K562 (cell line): ENCODE results near the gene PPM1M. TPM values are rescaled to one million over a fixed set of nuclear protein-coding genes. Genes with fewer than 3 reads are reported as not detected.

Experiments used
- CTCF ChIP-seq, 3 experiments: IDR thresholded peaks in 2 of 3; conservative IDR thresholded peaks in 1 of 3; 2 replicates each; pipeline ENCODE4 v1.5.1; 2011 to 2012; ENCODE audit warnings: low read length in 3 of 3, mild to moderate bottlenecking in 3 of 3, control low read depth in 2 of 3, improper control_type of control experiment in 1 of 3, inconsistent platforms in 1 of 3, low read depth in 1 of 3, mixed read lengths in 1 of 3, moderate library complexity in 1 of 3; ENCODE audit not compliant: insufficient read depth in 2 of 3
- RAD21 ChIP-seq, 2 experiments: fragments of 250-450 bp in 1 of 2; fragments of 450-650 bp in 1 of 2; sonication (Bioruptor Pico) in 1 of 2; formaldehyde crosslinking in 1 of 2; IDR thresholded peaks in 1 of 2; conservative IDR thresholded peaks in 1 of 2; 2 replicates each; pipeline versions ENCODE4 v1.4.0 to v1.8.0; 2020 to 2022; ENCODE audit warnings: mild to moderate bottlenecking in 2 of 2, moderate library complexity in 1 of 2
- REST ChIP-seq, 2 experiments: fragments of 450-650 bp; formaldehyde crosslinking in 1 of 2; IDR thresholded peaks; 2 replicates each; pipeline versions ENCODE4 v1.4.0 to v1.6.1; 2014 to 2020; ENCODE audit warnings: mild to moderate bottlenecking in 2 of 2, borderline replicate concordance in 1 of 2, low read depth in 1 of 2
- SRSF3 ChIP-seq: fragments of 200-400 bp; formaldehyde crosslinking; IDR thresholded peaks from 2 replicates; pipeline ENCODE4 v1.6.1; 2016; ENCODE audit warnings: mild to moderate bottlenecking, low read length, moderate library complexity; ENCODE audit not compliant: insufficient read depth
- TCF7L2 ChIP-seq: fragments of 150-350 bp; IDR thresholded peaks from 2 replicates; pipeline ENCODE4 v1.6.1; 2016; ENCODE audit warnings: low read depth, mild to moderate bottlenecking, low read length, moderate library complexity
- ZBTB33 ChIP-seq: sonication (generic); formaldehyde crosslinking; IDR thresholded peaks from 2 replicates; pipeline ENCODE4 v1.8.1; 2023; ENCODE audit warnings: mild to moderate bottlenecking, missing genetic modification reagents
- polyA plus RNA-seq, 8 experiments: library from polyadenylated mRNA; depleted of rRNA in 4 of 8; stranded (reverse) in 5 of 8; unstranded in 3 of 8; fragments of >200 nt; fragmentation: Nextera tagmentation in 2 of 8; fragmentation: Illumina TruSeq in 1 of 8; extraction: Ambion mirVana in 2 of 8; extraction: Trizol in 1 of 8; gene quantifications; 2 replicates each; pipeline versions ENCODE4 v1.2.1 to v1.2.3, GENCODE V29; 2011 to 2014; ENCODE audit warnings: inconsistent platforms in 1 of 8, missing spikeins in 1 of 8
- total RNA-seq, 7 experiments: library from RNA; depleted of rRNA in 6 of 7; stranded (reverse); fragments of >200 nt in 6 of 7; fragmentation: Illumina TruSeq in 2 of 7; extraction: Trizol in 2 of 7; gene quantifications; 2 replicates each; pipeline versions ENCODE4 v1.2.1 to v1.2.3, GENCODE V29; 2011 to 2021; ENCODE audit warnings: low replicate concordance in 1 of 7

PPM1M gene
- total and polyA plus RNA-seq, 9 of the 15 experiments (the other 6 are each of a cell fraction or from before 2014, with no cell fraction given): 1.4 to 9.2 (median 4.4) TPM

- TF ChIP-seq REST (IDR thresholded peaks at IDR 0.05; ENCODE audit: borderline replicate concordance): peak; percentile 36; the same call in 1 of the 2 replicates
- TF ChIP-seq REST (CRISPR knock-in tag; IDR thresholded peaks at IDR 0.05; ENCODE audit: low read depth): no peak
- no peak for TF ChIP-seq TCF7L2
- no peak for TF ChIP-seq SRSF3
- TF ChIP-seq CTCF (IDR thresholded peaks at IDR 0.05 in 2 of 3, conservative IDR thresholded peaks at IDR 0.05 in 1 of 3; ENCODE audit: insufficient read depth in 2 of 3, low read depth in 1 of 3, low read length in 3 of 3): peak in 2 of 3 experiments; percentile 12 to 44; a peak in 3 of 6 replicates
- peak in 1 of 2 experiments; percentile 45; a peak in 2 of 4 replicates for TF ChIP-seq RAD21 (CRISPR knock-in tag; conservative IDR thresholded peaks at IDR 0.05 in 1 of 2, IDR thresholded peaks at IDR 0.05 in 1 of 2)
- peak; percentile 85 for TF ChIP-seq ZBTB33 (CRISPR knock-in tag)
These were observed 13.1 kb upstream of the PPM1M start (continued) for GRCh38 chr3:52232279-52233107.
